ENCODE results near the gene MPRIP. TPM values are rescaled to one million over a fixed set of nuclear protein-coding genes. Genes with fewer than 3 reads are reported as not detected.
A peak's percentile ranks its signal among the peaks of the same experiment; 100 is the strongest.

MPRIP gene
- total RNA-seq, 2 experiments from 2014 or later, result 132 to 135 TPM

GRCh38 chr17:17069849-17070248 lies 27.6 kb downstream of the MPRIP start:
- Mint-ChIP-seq H3K36me3 (ENCODE audit: low read depth) (peaks cover 10% of the 10 kb centered on the region), H3K4me1 (ENCODE audit: low read depth) (peaks cover 62% of the 10 kb centered on the region), H3K9me3 (peaks cover 3% of the 10 kb centered on the region), H3K27me3 (no peaks in the 10 kb centered on the region), H3K4me3 (no peak overlapping the region), H3K27ac (no peak overlapping the region)
- POLR2A ChIA-PET, result no interaction called here
- TF ChIP-seq CTCF (IDR thresholded peaks at IDR 0.05), result no peak
- DNase-seq, result no peak
- intact Hi-C loops (cut with micrococcal nuclease), result no loop called here
- no peak for ATAC-seq
- CTCF ChIA-PET, result no interaction called here

GRCh38 chr17:17070931-17071330 lies 28.7 kb downstream of the MPRIP start:
- Mint-ChIP-seq H3K27ac (no peak overlapping the region), H3K36me3 (ENCODE audit: low read depth) (peaks cover 10% of the 10 kb centered on the region), H3K9me3 (peaks cover 3% of the 10 kb centered on the region), H3K4me3 (no peak overlapping the region), H3K27me3 (no peaks in the 10 kb centered on the region), H3K4me1 (ENCODE audit: low read depth) (peaks cover 60% of the 10 kb centered on the region)
- CTCF ChIA-PET, result no interaction called here
- POLR2A ChIA-PET, result interaction anchor here (0.8 kb wide), 1 partner anchor 13 kb away, joined by 3 read pairs; no protein-coding TSS in a partner anchor
- intact Hi-C loops (cut with micrococcal nuclease), result no loop called here
- ATAC-seq (no peak), DNase-seq (no peak)
- no peak for TF ChIP-seq CTCF (IDR thresholded peaks at IDR 0.05)

GRCh38 chr17:17071531-17072360 lies 29.5 kb downstream of the MPRIP start:
- Mint-ChIP-seq H3K4me3 (no peak overlapping the region), H3K4me1 (ENCODE audit: low read depth) (peaks cover 57% of the 10 kb centered on the region), H3K27me3 (no peaks in the 10 kb centered on the region), H3K36me3 (ENCODE audit: low read depth) (peaks cover 10% of the 10 kb centered on the region), H3K27ac (no peak overlapping the region), H3K9me3 (peaks cover 3% of the 10 kb centered on the region)
- ChIA-PET CTCF (no interaction called here), POLR2A (interaction anchor here (0.8 to 1.1 kb wide), 2 partner anchors 14 to 18 kb away, joined by 3 read pairs; no protein-coding TSS in a partner anchor)
- DNase-seq (peak; percentile 25), ATAC-seq (no peak)
- intact Hi-C loops (cut with micrococcal nuclease), result no loop called here
- TF ChIP-seq CTCF (IDR thresholded peaks at IDR 0.05), result no peak

- Mint-ChIP-seq H3K36me3 (ENCODE audit: low read depth) (peaks cover 15% of the 10 kb centered on the region), H3K27me3 (no peaks in the 10 kb centered on the region), H3K9me3 (peaks cover 3% of the 10 kb centered on the region), H3K4me3 (no peak overlapping the region), H3K4me1 (ENCODE audit: low read depth) (peaks cover 50% of the 10 kb centered on the region), H3K27ac (peak overlapping the region; percentile 1)
- DNase-seq (no peak), ATAC-seq (no peak)
- no peak for TF ChIP-seq CTCF (IDR thresholded peaks at IDR 0.05)
- CTCF ChIA-PET, result no interaction called here
- intact Hi-C loops (cut with micrococcal nuclease), result no loop called here
- POLR2A ChIA-PET, result interaction anchor here (1.1 kb wide), 1 partner anchor 19 kb away, joined by 3 read pairs; no protein-coding TSS in a partner anchor
Measured at GRCh38 chr17:17072546-17072945, 30.3 kb downstream of the MPRIP start.

- intact Hi-C loops (cut with micrococcal nuclease), result no loop called here
- no peaks in the 10 kb centered on the region for H3K27me3 Mint-ChIP-seq
- peak; percentile 47 for DNase-seq
- H3K27ac Mint-ChIP-seq, result no peak overlapping the region
- peaks cover 15% of the 10 kb centered on the region for H3K36me3 Mint-ChIP-seq (ENCODE audit: low read depth)
- peaks cover 3% of the 10 kb centered on the region for H3K9me3 Mint-ChIP-seq
- ChIA-PET CTCF (no interaction called here), POLR2A (interaction anchor here (0.7 to 1.1 kb wide), 2 partner anchors 19 to 43 kb away, joined by 3 read pairs; no protein-coding TSS in a partner anchor)
- peaks cover 50% of the 10 kb centered on the region for H3K4me1 Mint-ChIP-seq (ENCODE audit: low read depth)
- peak; percentile 48 for ATAC-seq
- TF ChIP-seq CTCF (IDR thresholded peaks at IDR 0.05), result no peak
- H3K4me3 Mint-ChIP-seq, result no peak overlapping the region
Measured at GRCh38 chr17:17073030-17073564, 30.8 kb downstream of the MPRIP start.

Measured in activated CD8-positive, alpha-beta T cell treated with anti-CD3 and anti-CD28 coated beads for 36 hours (primary cell).